Retinal pigment epithelial cell (primary cell): ENCODE results near the gene SLC6A15.

Experiments
- DNase-seq: peaks from one replicate; pipeline ENCODE4 v3.0.0-alpha.2; 2010; ENCODE audit warnings: low read depth
- H3K4me3 ChIP-seq: 2 replicates; pipeline ENCODE4 v1.5.1; 2011; ENCODE audit warnings: mild to moderate bottlenecking, low read length, control low read depth, moderate library complexity
- TF ChIP-seq, protein P1 (sequence below): conservative IDR thresholded peaks from 2 replicates; pipeline ENCODE4 v1.5.1; 2011; ENCODE audit warnings: low read depth, low read length, control low read depth, inconsistent platforms

SLC6A15 gene

DNA sequence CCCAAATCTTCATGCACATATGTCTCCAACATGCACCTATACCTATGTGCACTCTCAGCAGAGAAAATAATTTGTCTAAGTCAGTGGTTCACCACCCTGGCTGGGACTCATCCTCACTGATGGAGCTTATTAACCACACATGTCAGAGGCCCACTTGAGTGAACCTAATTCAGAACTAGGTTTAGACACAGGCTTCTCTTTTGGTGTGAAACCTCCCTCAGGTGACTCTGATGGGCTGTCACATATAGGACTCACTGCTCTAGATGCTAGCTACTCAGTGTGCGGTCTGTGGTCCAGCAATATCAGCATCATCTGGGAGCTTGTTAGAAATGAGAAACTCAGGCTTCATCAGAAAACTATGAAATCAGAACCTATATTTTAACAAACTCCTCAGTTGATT is 85.7 kb downstream of the SLC6A15 start:
- no peak for DNase-seq
- TF ChIP-seq, protein P1, sequence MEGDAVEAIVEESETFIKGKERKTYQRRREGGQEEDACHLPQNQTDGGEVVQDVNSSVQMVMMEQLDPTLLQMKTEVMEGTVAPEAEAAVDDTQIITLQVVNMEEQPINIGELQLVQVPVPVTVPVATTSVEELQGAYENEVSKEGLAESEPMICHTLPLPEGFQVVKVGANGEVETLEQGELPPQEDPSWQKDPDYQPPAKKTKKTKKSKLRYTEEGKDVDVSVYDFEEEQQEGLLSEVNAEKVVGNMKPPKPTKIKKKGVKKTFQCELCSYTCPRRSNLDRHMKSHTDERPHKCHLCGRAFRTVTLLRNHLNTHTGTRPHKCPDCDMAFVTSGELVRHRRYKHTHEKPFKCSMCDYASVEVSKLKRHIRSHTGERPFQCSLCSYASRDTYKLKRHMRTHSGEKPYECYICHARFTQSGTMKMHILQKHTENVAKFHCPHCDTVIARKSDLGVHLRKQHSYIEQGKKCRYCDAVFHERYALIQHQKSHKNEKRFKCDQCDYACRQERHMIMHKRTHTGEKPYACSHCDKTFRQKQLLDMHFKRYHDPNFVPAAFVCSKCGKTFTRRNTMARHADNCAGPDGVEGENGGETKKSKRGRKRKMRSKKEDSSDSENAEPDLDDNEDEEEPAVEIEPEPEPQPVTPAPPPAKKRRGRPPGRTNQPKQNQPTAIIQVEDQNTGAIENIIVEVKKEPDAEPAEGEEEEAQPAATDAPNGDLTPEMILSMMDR, result no peak
- H3K4me3 ChIP-seq, result no peak overlapping the region

DNA sequence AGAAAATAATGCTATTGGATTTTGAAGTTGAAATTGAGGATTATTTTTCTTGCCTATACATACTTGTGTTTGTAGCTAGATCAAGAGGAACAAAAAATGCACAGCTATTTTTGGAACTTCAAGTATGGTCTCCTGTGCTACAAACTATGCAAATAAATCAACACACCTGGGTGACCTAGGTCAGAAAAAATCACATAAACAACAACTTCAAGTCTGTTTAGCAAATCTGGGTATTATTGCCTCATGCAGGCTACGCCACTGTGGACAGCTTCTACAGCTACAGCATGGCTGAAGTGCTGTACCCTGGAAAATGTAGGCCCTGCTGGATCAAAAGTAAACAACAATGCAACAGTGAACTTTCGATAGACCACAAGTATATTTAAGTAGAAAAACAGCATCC is 87.5 kb downstream of the SLC6A15 start:
- DNase-seq, result no peak
- TF ChIP-seq, protein P1, result no peak
- H3K4me3 ChIP-seq, result no peak overlapping the region

DNA sequence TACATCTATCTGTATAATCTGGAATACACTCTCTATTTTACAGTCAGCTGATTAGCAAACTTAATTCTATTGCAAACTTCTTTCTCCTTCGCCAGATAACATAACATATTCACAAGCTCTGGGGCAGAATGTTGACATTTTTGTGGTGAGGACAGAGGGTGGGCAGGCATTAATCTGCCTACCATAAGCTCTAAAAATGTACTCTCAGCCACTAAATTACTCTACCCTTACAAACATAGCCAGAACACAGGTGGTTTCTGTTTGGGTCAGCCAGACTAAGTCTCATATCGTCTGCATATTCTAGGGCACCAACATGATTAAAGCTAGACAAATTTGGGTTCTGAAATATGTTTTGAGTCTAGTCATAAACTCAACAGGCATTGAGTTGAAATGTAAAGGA is 90.1 kb downstream of the SLC6A15 start:
- peak; percentile 77 for DNase-seq
- TF ChIP-seq, protein P1, result no peak
- H3K4me3 ChIP-seq, result no peak overlapping the region

DNA sequence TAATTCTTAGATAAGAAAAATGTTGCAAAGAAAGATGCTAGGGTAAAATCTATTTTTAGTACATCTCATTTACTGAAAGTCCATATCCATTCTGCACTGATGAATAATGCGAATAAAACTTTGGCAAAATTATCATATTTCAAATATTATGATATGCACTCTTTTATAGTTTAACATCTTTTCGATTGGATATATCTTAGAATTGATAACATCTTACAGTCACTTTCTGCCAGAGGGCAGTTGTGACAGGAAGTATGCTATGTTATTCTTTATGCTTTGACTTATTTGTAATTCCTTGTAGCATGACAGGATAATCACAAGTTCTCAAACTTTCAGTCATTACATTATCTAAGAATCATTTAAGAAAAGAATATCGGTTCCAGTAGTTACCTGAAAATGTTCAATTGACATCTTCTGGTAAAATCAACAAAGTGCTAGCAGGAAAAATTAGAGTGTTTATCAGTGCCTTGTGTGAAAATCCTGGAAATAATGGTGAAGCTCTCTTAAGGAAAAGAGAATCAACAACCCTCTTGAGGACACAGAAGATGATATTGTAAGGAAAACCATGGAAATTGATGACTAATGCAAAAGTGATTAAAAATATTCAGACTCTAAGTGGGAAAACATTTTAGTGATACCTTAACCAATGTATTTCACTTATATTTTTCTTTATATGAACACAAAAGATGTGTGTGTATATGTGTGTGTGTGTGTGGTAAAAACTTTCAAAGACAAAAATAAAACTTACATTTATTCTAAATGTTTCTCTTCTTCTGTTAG is 95.5 kb downstream of the SLC6A15 start:
- no peak for DNase-seq
- H3K4me3 ChIP-seq, result no peak overlapping the region
- TF ChIP-seq, protein P1, result no peak

DNA sequence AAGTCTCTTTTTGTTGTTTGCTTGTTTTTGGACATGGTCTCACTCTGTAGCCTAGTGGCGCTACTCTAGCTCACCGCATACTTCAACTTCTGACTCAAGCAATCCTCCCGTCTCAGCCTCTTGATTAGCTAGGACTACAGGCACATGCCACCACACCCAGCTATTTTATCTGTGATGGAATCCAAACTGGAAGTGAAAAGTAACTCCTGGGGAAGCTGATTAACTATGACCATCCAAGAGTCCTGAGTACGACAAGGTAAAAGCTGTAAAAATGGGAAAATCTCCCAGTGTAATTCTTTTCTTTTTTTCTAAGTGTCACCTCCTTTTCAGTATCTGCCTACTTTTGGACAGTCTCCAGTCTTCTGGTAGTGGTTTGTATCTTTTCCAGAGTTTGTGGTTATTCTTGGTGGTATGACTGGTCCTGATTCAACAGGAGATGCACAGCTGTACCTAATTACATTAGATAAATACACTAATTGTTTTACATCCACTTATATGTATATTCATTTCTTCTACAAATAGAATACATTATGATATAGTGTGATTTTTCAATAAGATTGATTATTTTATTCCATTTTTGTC is 97.8 kb downstream of the SLC6A15 start:
- H3K4me3 ChIP-seq, result no peak overlapping the region
- no peak for DNase-seq
- TF ChIP-seq, protein P1, result no peak

DNA sequence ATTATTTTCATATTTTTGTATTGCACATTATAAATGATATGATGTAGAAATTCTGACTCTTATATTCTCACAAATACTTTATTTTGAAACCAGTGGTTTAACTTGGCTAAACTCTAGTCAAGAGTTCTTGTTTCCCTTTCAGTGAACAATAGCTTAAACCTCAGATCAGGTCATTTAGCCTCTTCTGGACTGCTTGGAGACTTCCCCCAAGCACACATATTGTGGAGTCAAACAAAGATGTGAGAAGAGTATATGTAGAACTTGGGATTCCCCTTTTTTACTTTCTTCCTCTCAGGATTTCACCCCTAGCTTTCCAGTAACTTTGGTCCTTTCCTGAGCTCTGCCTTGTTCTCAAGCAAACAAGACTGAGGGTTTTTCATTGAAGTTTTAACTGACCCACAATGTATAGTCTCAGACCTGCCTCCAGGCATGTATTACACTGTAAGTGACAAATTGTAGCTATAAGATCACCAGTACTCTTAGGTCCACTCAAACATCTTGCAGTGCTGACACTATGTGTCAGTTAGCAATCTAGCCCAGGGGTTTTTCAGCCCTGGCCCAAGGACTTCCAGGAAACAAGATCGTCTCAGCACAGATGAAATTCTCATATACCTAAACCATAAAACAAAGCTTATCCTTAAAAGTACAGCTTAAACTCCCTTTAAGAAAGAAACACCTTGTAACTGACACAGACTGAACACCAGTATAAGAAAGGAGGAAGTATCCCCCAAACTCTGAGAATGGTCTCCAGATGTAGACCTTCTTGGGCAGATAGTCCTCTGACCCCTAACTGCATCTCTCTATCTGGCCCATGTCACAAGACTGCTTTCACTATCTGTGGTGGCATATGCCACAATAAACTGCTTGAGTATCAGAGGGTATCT is 98.6 kb downstream of the SLC6A15 start:
- no peak overlapping the region for H3K4me3 ChIP-seq
- no peak for DNase-seq
- TF ChIP-seq, protein P1, result no peak
